Neural cell (in vitro differentiated cells): ENCODE data around the gene IZUMO1R. TPM values are rescaled to one million over a fixed set of nuclear protein-coding genes. Genes with fewer than 3 reads are reported as not detected.

Experiments
- H2AFZ ChIP-seq: fragments of 200-600, 300-800 bp; sonication (generic), shearing (Covaris generic); 2 replicates; pipeline ENCODE4 v1.6.0; 2014; ENCODE audit warnings: low read depth, mild to moderate bottlenecking, antibody characterized with exemption, low read length, moderate library complexity
- H3F3A ChIP-seq: fragments of 200-600 bp; shearing (Covaris generic); 2 replicates; pipeline ENCODE4 v1.6.1; 2016; ENCODE audit warnings: mild to moderate bottlenecking, moderate library complexity, mixed read lengths, antibody characterized with exemption, low read length; ENCODE audit not compliant: insufficient read depth, poor library complexity, severe bottlenecking
- H3K27ac ChIP-seq: fragments of 200-600, 300-800 bp; sonication (generic), shearing (Covaris generic); 2 replicates; pipeline ENCODE4 v1.5.1; 2014; ENCODE audit warnings: mild to moderate bottlenecking, low read length, moderate library complexity
- H3K27me3 ChIP-seq: fragments of 300-800, 200-600 bp; sonication (generic), shearing (Covaris generic); 2 replicates; pipeline ENCODE4 v1.6.0; 2014; ENCODE audit warnings: mild to moderate bottlenecking, low read depth, low read length, moderate library complexity; ENCODE audit not compliant: insufficient read depth
- H3K36me3 ChIP-seq: fragments of 300-800, 200-600 bp; sonication (generic), shearing (Covaris generic); 2 replicates; pipeline ENCODE4 v1.5.1; 2014; ENCODE audit warnings: mild to moderate bottlenecking, antibody characterized with exemption, low read length, moderate library complexity; ENCODE audit not compliant: insufficient read depth
- H3K4me2 ChIP-seq: fragments of 300-800, 200-600 bp; sonication (generic), shearing (Covaris generic); 2 replicates; pipeline ENCODE4 v1.6.0; 2014; ENCODE audit warnings: mild to moderate bottlenecking, low read length
- H3K4me3 ChIP-seq: fragments of 300-800, 200-600 bp; sonication (generic), shearing (Covaris generic); 2 replicates; pipeline ENCODE4 v1.5.1; 2014; ENCODE audit warnings: mild to moderate bottlenecking, low read length, moderate library complexity
- H3K79me2 ChIP-seq: fragments of 200-600 bp; shearing (Covaris generic); replicated peaks from 2 replicates; pipeline ENCODE4 v1.6.0; 2014; ENCODE audit warnings: mild to moderate bottlenecking, low read length, moderate library complexity; ENCODE audit not compliant: insufficient read depth
- H3K9ac ChIP-seq: fragments of 300-800, 200-600 bp; sonication (generic), shearing (Covaris generic); 2 replicates; pipeline ENCODE4 v1.6.1; 2016; ENCODE audit warnings: mild to moderate bottlenecking, low read length, mixed read lengths
- H3K9me2 ChIP-seq: fragments of 200-600 bp; shearing (Covaris generic); 2 replicates; pipeline ENCODE4 v1.6.1; 2016; ENCODE audit warnings: mild to moderate bottlenecking, low read length, mixed read lengths; ENCODE audit not compliant: insufficient read depth
- H3K9me3 ChIP-seq: fragments of 200-600, 300-800 bp; sonication (generic), shearing (Covaris generic); 2 replicates; pipeline ENCODE4 v1.6.1; 2016; ENCODE audit warnings: mild to moderate bottlenecking, mixed run types, low read length, moderate library complexity, mixed read lengths
- H4K20me1 ChIP-seq: fragments of 200-600 bp; shearing (Covaris generic); 2 replicates; pipeline ENCODE4 v1.6.1; 2016; ENCODE audit warnings: mild to moderate bottlenecking, mixed run types; ENCODE audit not compliant: insufficient read depth
- CTCF ChIP-seq: fragments of 450-650 bp; IDR thresholded peaks from 2 replicates; pipeline ENCODE4 v1.5.1; 2014; ENCODE audit warnings: antibody characterized with exemption, mild to moderate bottlenecking, moderate library complexity; ENCODE audit not compliant: poor library complexity, severe bottlenecking
- EP300 ChIP-seq: fragments of 450-650 bp; conservative IDR thresholded peaks from 2 replicates; pipeline ENCODE4 v1.6.1; 2014; ENCODE audit warnings: antibody characterized with exemption, mild to moderate bottlenecking, moderate library complexity; ENCODE audit not compliant: poor library complexity, severe bottlenecking
- EZH2 ChIP-seq: fragments of 200-600, 300-800 bp; shearing (Covaris generic), sonication (generic); IDR thresholded peaks from 2 replicates; pipeline ENCODE4 v1.6.1; 2014; ENCODE audit warnings: antibody characterized with exemption, low read length, borderline replicate concordance, mild to moderate bottlenecking; ENCODE audit not compliant: insufficient read depth, poor library complexity, severe bottlenecking
- MXI1 ChIP-seq: fragments of 450-650 bp; conservative IDR thresholded peaks from 2 replicates; pipeline ENCODE4 v1.6.1; 2014; ENCODE audit warnings: antibody characterized with exemption, mild to moderate bottlenecking; ENCODE audit not compliant: poor library complexity, severe bottlenecking
- POLR2AphosphoS5 ChIP-seq: IDR thresholded peaks from 2 replicates; pipeline ENCODE4 v1.6.1; 2012
- RAD21 ChIP-seq: fragments of 450-650 bp; conservative IDR thresholded peaks from 2 replicates; pipeline ENCODE4 v1.6.1; 2014; ENCODE audit warnings: antibody characterized with exemption, mild to moderate bottlenecking, moderate library complexity
- REST ChIP-seq: IDR thresholded peaks from 2 replicates; pipeline ENCODE4 v1.6.1; 2012; ENCODE audit warnings: borderline replicate concordance
- SMC3 ChIP-seq: fragments of 450-650 bp; conservative IDR thresholded peaks from 2 replicates; pipeline ENCODE4 v1.6.1; 2014; ENCODE audit warnings: antibody characterized with exemption, mild to moderate bottlenecking, moderate library complexity; ENCODE audit not compliant: poor library complexity
- TAF1 ChIP-seq: IDR thresholded peaks from 2 replicates; pipeline ENCODE4 v1.6.1; 2012; ENCODE audit warnings: low read depth
- polyA plus RNA-seq: library from polyadenylated mRNA; depleted of rRNA; stranded (reverse); fragments of >200 nt; gene quantifications from 2 replicates; pipeline ENCODE4 v1.2.3, GENCODE V29; 2014

Gene IZUMO1R
- polyA plus RNA-seq, 1 donor from 2014 or later = not detected

GRCh38 chr11:94305146-94305545, 766 bp downstream of the IZUMO1R start:
- Histone ChIP-seq H3K9me3 (no peaks in the 10 kb centered on the region), H3K36me3 (no peaks in the 10 kb centered on the region), H3K27ac (no peak overlapping the region), H3F3A (no peaks in the 10 kb centered on the region), H4K20me1 (no peaks in the 10 kb centered on the region), H2AFZ (no peak overlapping the region), H3K27me3 (no peaks in the 10 kb centered on the region), H3K79me2 (no peaks in the 10 kb centered on the region), H3K9me2 (no peaks in the 10 kb centered on the region), H3K4me3 (no peak overlapping the region), H3K4me2 (no peak overlapping the region), H3K9ac (no peak overlapping the region)
- TF ChIP-seq CTCF (no peak), RAD21 (no peak), MXI1 (no peak), EP300 (no peak), EZH2 (no peak), REST (no peak), SMC3 (no peak), POLR2AphosphoS5 (no peak), TAF1 (no peak)

DNA sequence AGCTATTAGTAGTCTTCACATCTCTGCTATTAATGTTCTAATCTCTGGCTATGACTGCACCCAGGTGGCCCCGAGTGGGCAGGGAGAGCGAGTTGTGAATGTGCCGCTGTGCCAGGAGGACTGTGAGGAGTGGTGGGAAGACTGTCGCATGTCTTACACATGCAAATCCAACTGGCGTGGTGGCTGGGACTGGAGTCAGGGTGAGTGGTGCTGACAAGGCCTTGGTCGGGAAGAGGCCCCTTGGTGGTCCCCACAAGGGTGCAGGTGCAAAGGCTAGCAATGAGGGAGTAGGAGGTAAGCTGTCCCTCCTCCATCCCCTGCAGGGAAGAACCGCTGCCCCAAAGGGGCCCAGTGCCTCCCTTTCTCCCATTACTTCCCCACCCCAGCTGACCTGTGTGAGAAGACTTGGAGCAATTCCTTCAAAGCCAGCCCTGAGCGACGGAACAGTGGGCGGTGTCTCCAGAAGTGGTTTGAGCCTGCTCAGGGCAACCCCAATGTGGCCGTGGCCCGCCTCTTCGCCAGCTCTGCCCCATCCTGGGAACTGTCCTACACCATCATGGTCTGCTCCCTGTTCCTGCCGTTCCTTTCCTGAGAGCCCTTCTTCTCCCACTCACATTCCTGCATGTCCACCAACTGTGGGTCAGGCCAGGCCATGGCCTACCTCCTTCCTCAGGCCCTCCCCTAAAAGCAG, 2.9 kb downstream of the IZUMO1R start:
- Histone ChIP-seq H3K79me2 (no peaks in the 10 kb centered on the region), H3K4me3 (no peak overlapping the region), H3K9me3 (no peaks in the 10 kb centered on the region), H3K27ac (no peak overlapping the region), H3K9ac (no peak overlapping the region), H3K4me2 (no peak overlapping the region), H3F3A (no peaks in the 10 kb centered on the region), H3K9me2 (no peaks in the 10 kb centered on the region), H4K20me1 (no peaks in the 10 kb centered on the region), H2AFZ (no peak overlapping the region), H3K27me3 (no peaks in the 10 kb centered on the region), H3K36me3 (no peaks in the 10 kb centered on the region)
- TF ChIP-seq REST = no peak
- no peak for TF ChIP-seq EZH2
- TF ChIP-seq SMC3 = no peak
- TF ChIP-seq RAD21 = no peak
- TF ChIP-seq CTCF = no peak
- TF ChIP-seq EP300 = no peak
- TF ChIP-seq MXI1 = no peak
